ENCODE data around the gene C19orf85.
A peak's percentile ranks its signal among the peaks of the same experiment; 100 is the strongest.
"Not testable (repeated sequence)": the region's sequence is repeated elsewhere in the genome, so short reads cannot be mapped to it uniquely, and the experiment has no call there.

C19orf85 gene

DNA sequence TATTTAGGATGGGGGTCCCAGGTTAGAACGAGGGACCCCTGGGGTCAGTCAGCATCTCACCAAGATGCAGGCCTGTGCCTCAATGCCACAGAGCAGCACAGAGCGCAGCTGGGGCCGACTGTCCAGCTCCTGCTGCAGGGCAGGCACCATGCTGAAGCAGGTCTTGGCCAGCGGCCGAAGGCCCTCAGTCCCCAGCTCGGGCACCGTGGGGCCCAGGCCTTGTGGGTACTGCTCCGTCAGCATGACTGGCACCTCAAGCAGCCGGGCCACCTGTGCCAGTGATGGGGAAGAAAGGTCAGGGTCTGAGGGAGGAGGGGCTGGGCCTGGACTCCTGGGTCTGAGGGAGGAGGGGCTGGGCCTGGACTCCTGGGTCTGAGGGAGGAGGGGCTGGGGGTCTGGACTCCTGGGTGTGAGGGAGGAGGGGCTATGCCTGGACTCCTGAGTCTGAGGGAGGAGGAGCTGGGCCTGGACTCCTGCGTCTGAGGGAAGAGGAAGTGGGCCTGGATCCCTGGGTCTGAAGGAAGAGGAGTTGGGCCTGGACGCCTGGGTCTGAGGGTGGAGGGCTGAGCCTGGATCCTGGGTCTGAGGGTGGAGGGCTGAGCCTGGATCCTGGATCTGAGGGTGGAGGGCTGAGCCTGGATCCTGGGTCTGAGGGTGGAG lies 8.8 kb downstream of the C19orf85 start:
- DNase-seq: no peak

GRCh38 chr19:55454787-55455243 lies 9.7 kb downstream of the C19orf85 start:
- peak; percentile 59 for DNase-seq

GRCh38 chr19:55453511-55454260 lies 10.9 kb downstream of the C19orf85 start:
- DNase-seq: no peak

DNA sequence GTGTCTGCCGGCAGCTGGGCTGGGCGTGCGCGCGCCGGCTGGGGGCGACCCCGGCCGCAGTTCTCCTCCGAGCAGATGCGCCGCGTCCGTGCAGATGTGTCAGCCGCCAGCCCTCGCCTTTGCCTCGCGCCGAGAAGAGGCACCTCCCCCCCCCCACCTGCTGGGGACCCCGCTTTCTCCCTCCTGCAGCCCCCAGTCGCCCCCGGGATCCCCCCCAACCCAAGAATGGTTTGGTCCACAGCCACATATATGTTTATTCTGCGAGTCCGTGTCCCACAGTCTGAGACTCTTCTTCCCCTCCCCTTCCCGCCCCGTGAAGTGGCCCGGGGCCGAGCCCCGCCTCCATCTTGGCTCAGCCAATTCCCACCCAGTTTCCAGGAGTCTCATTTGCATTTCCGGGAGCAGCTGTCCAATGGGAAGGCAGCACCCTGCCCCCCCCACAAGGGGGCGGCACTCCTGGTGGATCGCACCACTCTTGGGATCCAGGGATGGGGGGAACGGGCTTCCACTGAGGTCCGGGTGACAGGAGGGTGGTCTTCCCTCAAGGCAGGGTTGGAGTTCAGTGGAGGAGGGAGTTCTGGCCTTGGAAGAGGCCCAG lies 11.7 kb downstream of the C19orf85 start:
- DNase-seq: peak; percentile 34

DNA sequence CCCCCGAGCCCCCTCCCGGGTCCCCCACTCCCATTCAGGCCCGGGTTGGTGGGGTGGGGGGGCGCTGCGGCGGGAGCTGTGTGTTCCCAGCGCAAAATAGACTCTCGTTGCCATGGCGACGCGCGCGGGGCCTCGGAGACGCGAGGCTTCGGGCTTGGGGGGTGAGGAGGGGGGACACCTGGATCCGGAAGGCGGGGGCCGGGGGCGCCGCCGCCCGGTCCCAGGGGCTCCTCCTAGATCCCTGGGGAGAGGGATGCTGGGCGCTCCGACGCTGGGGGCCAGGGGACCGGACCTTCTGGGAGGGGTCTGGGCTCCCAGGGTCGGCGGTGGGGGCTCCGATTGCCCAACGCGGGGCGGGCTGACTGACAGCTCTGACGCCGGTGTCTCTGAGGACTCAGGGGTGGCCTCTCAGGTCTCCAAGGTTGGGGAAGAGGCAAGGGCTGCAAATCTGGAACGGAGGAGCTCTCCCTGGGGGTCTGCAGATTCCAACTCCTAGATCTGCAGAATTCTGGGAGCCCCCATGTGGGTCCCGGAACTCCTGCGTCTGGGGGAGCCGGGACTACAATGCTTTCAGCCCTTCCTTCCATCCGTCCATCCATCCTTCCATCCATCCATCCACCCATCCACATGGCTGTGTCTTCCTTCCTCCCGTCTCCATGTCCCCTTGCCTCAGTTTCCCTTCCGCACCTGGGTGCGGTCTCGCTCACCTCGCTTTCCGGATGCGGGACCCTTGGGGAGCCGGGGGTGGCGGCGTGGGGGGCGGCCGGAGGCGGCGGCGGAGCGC lies 12.4 kb downstream of the C19orf85 start:
- no peak for DNase-seq

DNA sequence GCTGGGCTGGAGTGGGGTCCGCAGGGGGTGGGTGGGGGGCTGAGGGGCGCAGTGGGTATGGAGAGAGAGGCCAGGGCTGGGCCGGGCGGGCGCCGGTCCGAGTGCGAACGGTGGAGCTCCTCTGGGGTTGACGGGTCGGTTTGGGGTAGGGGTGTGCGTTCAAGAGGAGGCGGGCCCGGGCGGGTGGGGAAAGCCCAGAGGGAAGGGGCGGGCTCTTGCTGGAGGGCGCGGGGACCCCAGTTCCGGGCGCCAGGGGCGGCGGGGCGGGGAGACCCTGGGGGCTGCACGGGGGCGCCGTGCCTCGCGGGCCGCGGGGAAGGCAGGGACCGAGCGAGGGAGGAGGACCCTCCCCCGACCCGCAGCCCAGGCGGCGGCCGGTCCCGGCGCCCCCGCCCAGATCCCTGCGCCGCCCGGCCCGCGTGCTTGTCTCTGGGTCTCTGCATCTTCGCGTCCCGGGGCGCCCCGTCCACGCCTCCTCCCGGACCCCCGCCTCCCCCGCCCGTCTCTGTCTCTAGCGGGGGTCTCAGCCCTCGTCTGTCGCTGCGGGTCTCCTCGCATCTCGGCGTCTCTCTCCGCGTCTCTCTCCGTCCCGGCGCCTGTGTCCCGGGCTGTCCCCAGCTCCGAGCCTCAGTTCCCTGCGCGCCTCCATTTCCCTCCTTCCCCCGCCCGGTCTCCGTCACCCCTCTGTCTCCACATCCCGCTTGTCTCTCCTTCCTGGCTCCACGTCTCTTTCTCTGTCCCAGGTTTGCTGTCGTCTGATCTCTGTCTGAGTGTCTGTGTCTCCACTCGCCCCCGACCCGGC lies 13.2 kb downstream of the C19orf85 start:
- no peak for DNase-seq

GRCh38 chr19:55449469-55449868 lies 15.1 kb downstream of the C19orf85 start:
- DNase-seq: no peak

GRCh38 chr19:55448175-55448490 lies 16.4 kb downstream of the C19orf85 start:
- DNase-seq: not testable (repeated sequence)

DNA sequence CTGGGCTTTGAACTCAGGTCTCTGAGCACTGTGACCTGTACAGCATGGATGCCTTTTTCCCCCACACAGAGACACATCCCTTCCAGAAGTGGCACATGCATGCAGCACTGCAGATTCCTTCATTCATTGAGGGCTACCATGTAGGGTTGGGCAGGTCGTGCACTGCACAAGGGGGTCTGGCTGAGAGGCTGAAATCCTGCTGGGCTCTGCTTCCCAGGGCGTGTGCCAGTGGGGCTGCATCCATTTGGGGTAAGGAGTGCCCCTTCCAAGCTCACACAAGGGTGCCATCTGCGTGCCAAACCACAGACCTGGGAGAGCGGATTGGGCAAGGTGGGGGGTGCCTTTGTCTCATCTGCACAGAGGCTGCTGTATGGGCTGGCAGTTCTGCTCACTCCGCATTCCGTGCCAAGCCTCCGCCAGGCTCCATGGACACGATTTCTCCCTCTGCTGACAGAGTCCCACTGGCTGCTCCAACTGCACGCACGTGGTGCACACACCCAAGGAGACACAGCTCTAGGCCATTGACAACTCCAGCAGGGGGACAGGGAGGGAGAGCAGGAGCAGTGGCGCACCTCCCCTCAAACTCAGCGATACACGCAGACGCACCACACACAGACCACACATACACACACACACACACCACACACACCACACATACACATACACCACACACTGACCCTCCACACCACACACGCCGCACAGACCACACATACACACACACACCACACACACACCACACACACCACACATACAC lies 17.0 kb downstream of the C19orf85 start:
- no peak for DNase-seq

GRCh38 chr19:55446060-55446459 lies 18.5 kb downstream of the C19orf85 start:
- no peak for DNase-seq

GRCh38 chr19:55444646-55445045 lies 19.9 kb downstream of the C19orf85 start:
- DNase-seq: no peak

DNA sequence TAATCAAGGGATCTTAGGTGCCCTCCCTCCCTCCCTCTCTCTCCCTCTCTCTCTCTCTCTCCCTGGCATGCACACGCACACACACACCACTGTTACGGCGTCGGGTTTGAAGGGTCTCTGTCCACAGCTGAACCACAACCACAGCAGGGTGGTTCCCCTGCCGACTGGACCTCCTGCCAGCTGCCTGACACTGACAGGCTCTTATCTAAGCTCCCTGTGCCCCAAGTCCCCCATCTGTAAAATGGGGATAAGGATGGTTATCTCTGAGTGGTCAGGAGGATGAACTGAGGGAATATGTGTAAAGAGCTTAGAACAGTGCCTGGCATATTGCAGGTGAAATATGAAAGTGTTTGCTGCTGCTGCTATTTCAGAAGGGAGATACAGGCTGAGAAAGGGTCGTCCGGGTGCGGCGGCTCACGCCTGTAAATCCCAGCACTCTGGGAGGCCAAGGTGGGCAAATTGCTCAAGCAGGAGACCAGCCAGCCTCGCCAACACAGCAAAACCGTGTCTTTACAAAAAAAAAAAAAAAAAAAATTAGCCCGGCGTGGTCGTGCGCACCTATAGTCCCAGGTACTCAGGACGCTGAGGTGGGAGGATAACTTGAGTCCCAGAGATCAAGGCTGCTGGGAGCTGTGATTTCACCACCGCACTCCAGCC lies 20.6 kb downstream of the C19orf85 start:
- DNase-seq: no peak

- DNase-seq: no peak
Observed at GRCh38 chr19:55443045-55443823, 21.3 kb downstream of the C19orf85 start, which contains the start of gene SHISA7. TSS of gene SHISA7 (minus strand) at chr19:55443300. CDS start at chr19:55442863, 437 bp downstream.

DNA sequence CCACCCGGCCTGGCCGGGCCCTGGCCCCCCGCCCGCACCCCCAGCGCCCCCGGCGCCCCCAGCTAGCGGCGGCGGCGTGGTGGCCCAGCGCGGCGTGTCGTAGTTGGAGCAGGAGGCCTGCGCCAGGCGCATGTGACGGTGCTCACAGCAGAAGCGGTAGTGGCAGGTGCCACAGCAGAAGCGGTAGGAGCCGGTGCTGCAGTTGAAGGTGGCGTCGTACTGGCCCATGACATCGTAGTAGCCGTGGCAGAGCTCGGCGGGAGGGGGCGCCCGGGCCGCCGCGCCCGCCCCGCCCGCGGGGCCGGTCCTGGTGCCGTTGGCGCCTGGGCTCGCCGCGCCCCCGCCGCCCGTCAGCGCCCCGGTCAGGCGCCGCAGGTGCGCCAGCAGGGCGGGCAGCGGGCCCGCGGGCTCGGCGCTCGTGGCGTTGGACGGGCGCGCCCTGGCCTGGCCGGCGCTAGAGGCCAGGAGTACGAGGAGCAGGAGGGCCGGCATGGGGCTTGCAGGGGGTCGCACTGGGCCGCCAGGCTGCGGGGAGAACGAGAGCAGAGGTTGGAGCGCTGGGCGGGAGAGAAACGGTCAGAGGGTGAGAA lies 22.1 kb downstream of the C19orf85 start:
- DNase-seq: no peak

GRCh38 chr19:55441692-55442321 lies 22.7 kb downstream of the C19orf85 start:
- DNase-seq: peak; percentile 19

DNA sequence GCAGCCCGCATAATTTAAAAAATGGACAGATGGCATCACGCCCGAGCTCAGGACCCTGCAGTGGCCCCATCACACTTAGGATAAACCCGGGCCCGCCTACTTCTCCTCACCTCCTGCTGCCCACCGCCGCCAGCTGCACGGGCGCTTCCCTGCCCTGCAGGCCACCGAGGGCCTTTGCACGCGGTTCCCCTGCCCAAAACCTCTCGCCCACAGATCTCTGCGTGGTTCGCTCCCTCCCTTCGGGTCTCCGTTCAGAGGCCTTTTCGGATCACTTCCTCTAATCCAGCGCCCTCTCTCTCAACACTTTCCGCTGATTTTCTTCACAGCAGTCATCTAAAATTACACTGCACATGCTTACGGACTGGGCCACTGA lies 23.2 kb downstream of the C19orf85 start:
- no peak for DNase-seq

GRCh38 chr19:55440411-55441105 lies 24.0 kb downstream of the C19orf85 start:
- no peak for DNase-seq

- DNase-seq: no peak
Observed at GRCh38 chr19:55439052-55439451, 25.5 kb downstream of the C19orf85 start.

DNA sequence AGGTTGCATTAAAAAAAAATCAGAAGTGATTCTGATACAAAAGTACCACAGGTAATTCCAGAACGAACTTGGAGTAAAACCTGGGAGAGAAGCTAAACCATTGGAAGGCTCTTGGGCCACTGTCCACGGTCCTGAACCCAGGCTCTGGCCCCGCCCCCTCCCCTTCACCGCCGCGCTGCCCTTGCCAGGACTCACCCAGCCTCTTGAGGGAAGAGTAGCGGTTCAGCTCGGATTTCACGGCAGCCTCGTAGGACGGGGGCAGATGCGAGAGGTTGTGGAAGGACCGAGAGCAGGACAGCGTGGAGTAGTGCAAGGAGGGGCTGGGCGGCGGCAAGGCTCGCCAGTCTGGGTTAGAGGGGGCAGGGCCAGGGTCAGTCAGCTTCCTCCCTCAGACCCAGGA lies 27.1 kb downstream of the C19orf85 start:
- DNase-seq: peak; percentile 20

Measured in activated naive CD4-positive, alpha-beta T cell treated with Interleukin-2 at 50 U/mL for 16 hours (primary cell).